ENCODE results near the gene ARHGAP26. TPM values are rescaled to one million over a fixed set of nuclear protein-coding genes. Genes with fewer than 3 reads are reported as not detected.

ARHGAP26 gene
- total RNA-seq, 1 experiment from 2014 or later: 65.5 TPM

DNA sequence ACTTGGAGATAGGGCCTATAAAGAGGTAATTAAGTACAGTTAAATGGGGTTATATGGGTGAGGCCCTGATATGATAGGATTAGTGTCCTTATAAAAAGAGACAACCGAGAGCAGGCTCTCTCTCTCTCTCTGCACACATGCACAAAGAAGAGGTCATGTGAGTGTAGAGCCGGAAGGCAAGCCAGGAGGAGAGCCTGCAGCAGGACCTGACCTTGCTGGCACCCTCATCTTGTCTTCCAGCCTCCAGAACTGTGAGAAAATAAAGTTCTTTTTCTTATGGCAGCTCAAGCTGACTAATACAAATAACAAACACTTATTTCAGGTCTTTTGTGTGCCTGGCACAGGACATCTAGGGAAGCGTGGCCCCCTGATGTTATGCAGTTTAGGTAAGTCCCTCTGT, 62.1 kb downstream of the ARHGAP26 start:
- H3K4me3 ChIP-seq (ENCODE audit: low read depth in 2 of 2, low read length in 2 of 2): no peak overlapping the region
- H3K27ac ChIP-seq (ENCODE audit: low read length): peak overlapping the region; percentile 99
- H3K27me3 ChIP-seq (ENCODE audit: control insufficient read depth, insufficient read depth, low read length): no peaks in the 10 kb centered on the region
- ChIA-PET POLR2A (interaction anchor here (0.6 to 0.7 kb wide), 2 partner anchors 16 to 32 kb away, joined by 3 to 4 read pairs; no protein-coding TSS in a partner anchor), CTCF (interaction anchor here (1.1 kb wide), 1 partner anchor 114 kb away, joined by 3 read pairs; no protein-coding TSS in a partner anchor)
- peaks cover 71% of the 10 kb centered on the region for H3K4me1 ChIP-seq (ENCODE audit: control insufficient read depth, insufficient read depth, low read length)
- in situ Hi-C loops (cut with HindIII; ENCODE audit: low pct_unique_long_range_greater_than_20kb, low sequenced_read_pairs) (no loop called here), intact Hi-C loops (cut with micrococcal nuclease; ENCODE audit: unreplicated experiment) (no loop called here)
- H3K36me3 ChIP-seq (ENCODE audit: control insufficient read depth, insufficient read depth, low read length): no peaks in the 10 kb centered on the region
- no peak for TF ChIP-seq POLR2AphosphoS5 (IDR thresholded peaks at IDR 0.05; ENCODE audit: low read depth, low read length)
- ATAC-seq (no peak), DNase-seq (ENCODE audit: low read depth, low spot score) (no peak)
- H3K9me3 ChIP-seq (ENCODE audit: control insufficient read depth, insufficient read depth, low read depth, low read length): no peaks in the 10 kb centered on the region
- no TSS peak for BruUV-seq (replicated peaks)

- POLR2A ChIA-PET: no interaction called here
- no TSS peak for BruUV-seq (replicated peaks)
Observed at GRCh38 chr5:142833517-142834449, 63.6 kb downstream of the ARHGAP26 start.

More at GRCh38 chr5:142833517-142834449, 63.6 kb downstream of the ARHGAP26 start:
- in situ Hi-C loops (cut with HindIII; ENCODE audit: low pct_unique_long_range_greater_than_20kb, low sequenced_read_pairs) (no loop called here), intact Hi-C loops (cut with micrococcal nuclease; ENCODE audit: unreplicated experiment) (no loop called here)
- DNase-seq (ENCODE audit: low read depth, low spot score) (no peak), ATAC-seq (no peak)
- CTCF ChIA-PET: no interaction called here
- TF ChIP-seq CTCF (IDR thresholded peaks at IDR 0.05) (no peak), POLR2AphosphoS5 (IDR thresholded peaks at IDR 0.05; ENCODE audit: low read depth, low read length) (no peak), TCF7L2 (IDR thresholded peaks at IDR 0.05; ENCODE audit: low read depth, low read length) (no peak)
- TF ChIP-seq, protein P1, sequence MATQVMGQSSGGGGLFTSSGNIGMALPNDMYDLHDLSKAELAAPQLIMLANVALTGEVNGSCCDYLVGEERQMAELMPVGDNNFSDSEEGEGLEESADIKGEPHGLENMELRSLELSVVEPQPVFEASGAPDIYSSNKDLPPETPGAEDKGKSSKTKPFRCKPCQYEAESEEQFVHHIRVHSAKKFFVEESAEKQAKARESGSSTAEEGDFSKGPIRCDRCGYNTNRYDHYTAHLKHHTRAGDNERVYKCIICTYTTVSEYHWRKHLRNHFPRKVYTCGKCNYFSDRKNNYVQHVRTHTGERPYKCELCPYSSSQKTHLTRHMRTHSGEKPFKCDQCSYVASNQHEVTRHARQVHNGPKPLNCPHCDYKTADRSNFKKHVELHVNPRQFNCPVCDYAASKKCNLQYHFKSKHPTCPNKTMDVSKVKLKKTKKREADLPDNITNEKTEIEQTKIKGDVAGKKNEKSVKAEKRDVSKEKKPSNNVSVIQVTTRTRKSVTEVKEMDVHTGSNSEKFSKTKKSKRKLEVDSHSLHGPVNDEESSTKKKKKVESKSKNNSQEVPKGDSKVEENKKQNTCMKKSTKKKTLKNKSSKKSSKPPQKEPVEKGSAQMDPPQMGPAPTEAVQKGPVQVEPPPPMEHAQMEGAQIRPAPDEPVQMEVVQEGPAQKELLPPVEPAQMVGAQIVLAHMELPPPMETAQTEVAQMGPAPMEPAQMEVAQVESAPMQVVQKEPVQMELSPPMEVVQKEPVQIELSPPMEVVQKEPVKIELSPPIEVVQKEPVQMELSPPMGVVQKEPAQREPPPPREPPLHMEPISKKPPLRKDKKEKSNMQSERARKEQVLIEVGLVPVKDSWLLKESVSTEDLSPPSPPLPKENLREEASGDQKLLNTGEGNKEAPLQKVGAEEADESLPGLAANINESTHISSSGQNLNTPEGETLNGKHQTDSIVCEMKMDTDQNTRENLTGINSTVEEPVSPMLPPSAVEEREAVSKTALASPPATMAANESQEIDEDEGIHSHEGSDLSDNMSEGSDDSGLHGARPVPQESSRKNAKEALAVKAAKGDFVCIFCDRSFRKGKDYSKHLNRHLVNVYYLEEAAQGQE (IDR thresholded peaks at IDR 0.05; ENCODE audit: insufficient read depth in 1 of 2, low read depth in 2 of 2, low read length in 1 of 2): no peak
- no peaks in the 10 kb centered on the region for H3K27me3 ChIP-seq (ENCODE audit: control insufficient read depth, insufficient read depth, low read length)
- H3K4me3 ChIP-seq (ENCODE audit: low read depth in 2 of 2, low read length in 2 of 2): no peak overlapping the region
- peaks cover 61% of the 10 kb centered on the region for H3K4me1 ChIP-seq (ENCODE audit: control insufficient read depth, insufficient read depth, low read length)
- no peaks in the 10 kb centered on the region for H3K36me3 ChIP-seq (ENCODE audit: control insufficient read depth, insufficient read depth, low read length)
- peak overlapping the region; percentile 2; the same call in 1 of the 2 replicates for H3K27ac ChIP-seq (ENCODE audit: low read length)
- no peaks in the 10 kb centered on the region for H3K9me3 ChIP-seq (ENCODE audit: control insufficient read depth, insufficient read depth, low read depth, low read length)
